Naive B cell (primary cell): ENCODE data around the gene SULT1E1. TPM values are rescaled to one million over a fixed set of nuclear protein-coding genes. Genes with fewer than 3 reads are reported as not detected.

Experiments
- ATAC-seq, 2 donors: fragments of 150-1000 bp; cut with Tn5 transposase; 2 replicates each; pipeline ENCODE4 v1.10.0; 2021; ENCODE audit warnings: low read depth in 2 of 2, mild to moderate bottlenecking in 2 of 2, moderate library complexity in 2 of 2
- DNase-seq: peaks from one replicate; pipeline ENCODE4 v3.0.0; 2022
- H3K27ac Mint-ChIP-seq, 6 donors: one replicate each; pipeline ENCODE4 v1.8.0; 2020 to 2022; ENCODE audit warnings: mild to moderate bottlenecking in 6 of 6, mixed read lengths in 6 of 6, moderate library complexity in 5 of 6, inconsistent platforms in 2 of 6
- H3K27me3 Mint-ChIP-seq, 3 donors: one replicate each; pipeline ENCODE4 v1.8.0; 2021 to 2022; ENCODE audit warnings: mixed read lengths in 3 of 3, mild to moderate bottlenecking in 1 of 3
- H3K36me3 Mint-ChIP-seq, 2 donors: one replicate each; pipeline ENCODE4 v1.8.0; 2020 to 2022; ENCODE audit warnings: mixed read lengths in 2 of 2, inconsistent platforms in 1 of 2, mild to moderate bottlenecking in 1 of 2
- H3K4me1 Mint-ChIP-seq, 3 donors: one replicate each; pipeline ENCODE4 v1.8.0; 2020 to 2022; ENCODE audit warnings: mixed read lengths in 3 of 3, inconsistent platforms in 1 of 3, mild to moderate bottlenecking in 1 of 3, moderate library complexity in 1 of 3
- H3K4me3 Mint-ChIP-seq, 8 donors: one replicate each; pipeline ENCODE4 v1.8.0; 2020 to 2022; ENCODE audit warnings: mild to moderate bottlenecking in 8 of 8, mixed read lengths in 8 of 8, moderate library complexity in 8 of 8, inconsistent platforms in 2 of 8
- H3K9me3 Mint-ChIP-seq, 7 donors: one replicate each; pipeline ENCODE4 v1.8.0; 2020 to 2022; ENCODE audit warnings: mixed read lengths in 7 of 7, mild to moderate bottlenecking in 5 of 7, inconsistent platforms in 2 of 7, moderate library complexity in 1 of 7
- polyA plus RNA-seq, 6 donors: library from polyadenylated mRNA; unstranded; fragments of 300-500 nt; fragmentation: Illumina TruSeq; gene quantifications; one replicate each; pipeline ENCODE4 v1.2.3, GENCODE V29; 2021; ENCODE audit warnings: low read depth in 6 of 6

The SULT1E1 gene
- polyA plus RNA-seq, 6 donors from 2014 or later: not detected

DNA sequence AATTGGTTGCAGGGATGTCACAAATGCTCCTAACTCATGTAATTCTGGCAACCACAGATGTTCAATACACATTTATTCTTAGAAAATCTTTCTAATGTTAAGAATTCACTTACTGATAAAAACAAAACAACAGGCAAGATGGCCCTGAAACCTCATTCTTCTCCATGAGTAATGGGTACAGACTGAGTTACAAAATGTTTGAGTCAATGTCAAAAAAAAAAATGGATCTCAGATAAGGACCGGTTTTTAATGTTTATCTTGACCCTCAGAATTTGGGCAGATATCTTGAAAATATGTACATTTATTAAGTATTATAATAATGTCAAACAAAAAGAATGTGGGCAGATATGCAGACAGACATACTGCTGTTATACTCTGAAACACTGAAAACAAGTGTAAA, 1.8 kb upstream of the SULT1E1 start:
- Mint-ChIP-seq H3K36me3 (no peaks in the 10 kb centered on the region), H3K4me3 (no peak overlapping the region), H3K27me3 (no peaks in the 10 kb centered on the region), H3K27ac (no peak overlapping the region), H3K9me3 (no peaks in the 10 kb centered on the region), H3K4me1 (no peaks in the 10 kb centered on the region)
- no peak for ATAC-seq
- DNase-seq: no peak

DNA sequence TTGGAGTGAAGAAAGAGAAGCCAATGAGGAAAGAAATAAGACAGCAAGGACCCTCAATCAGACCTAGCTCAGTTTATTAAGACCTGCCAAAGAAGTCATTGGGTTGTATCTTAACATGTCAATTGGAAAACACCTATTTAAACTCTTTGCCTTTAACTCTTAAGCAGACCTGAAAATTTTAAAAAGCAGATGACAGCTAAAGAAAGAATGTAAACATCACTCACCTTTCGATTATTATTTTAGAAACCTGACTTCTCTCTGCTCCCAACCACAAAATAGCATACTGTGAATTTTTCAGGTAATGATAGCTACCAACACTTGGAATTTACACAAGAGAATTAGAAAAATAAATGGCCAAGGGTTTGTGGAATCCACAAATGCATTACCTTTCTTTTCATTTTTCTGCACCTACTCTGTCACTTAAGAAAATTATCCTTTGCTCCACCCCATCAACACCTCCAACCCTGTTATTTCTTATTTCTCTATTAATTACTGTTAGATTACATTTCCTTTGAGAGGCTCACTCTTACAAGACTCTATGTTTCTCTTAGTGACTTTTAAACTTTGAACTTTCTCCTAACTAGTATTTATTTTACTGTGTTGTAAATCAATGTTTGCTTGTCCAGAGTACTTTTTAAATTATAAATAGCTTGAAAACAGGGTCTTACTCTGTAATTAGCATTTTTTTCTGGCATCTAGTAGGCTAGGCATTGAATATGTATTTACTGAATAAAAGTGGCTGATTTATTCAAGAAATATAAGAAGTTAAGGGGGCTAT, 765 bp upstream of the SULT1E1 start:
- H3K9me3 Mint-ChIP-seq: no peaks in the 10 kb centered on the region
- H3K27me3 Mint-ChIP-seq: no peaks in the 10 kb centered on the region
- no peaks in the 10 kb centered on the region for H3K36me3 Mint-ChIP-seq
- H3K4me1 Mint-ChIP-seq: no peaks in the 10 kb centered on the region
- DNase-seq: no peak
- no peak overlapping the region for H3K27ac Mint-ChIP-seq
- ATAC-seq: no peak
- H3K4me3 Mint-ChIP-seq: no peak overlapping the region

DNA sequence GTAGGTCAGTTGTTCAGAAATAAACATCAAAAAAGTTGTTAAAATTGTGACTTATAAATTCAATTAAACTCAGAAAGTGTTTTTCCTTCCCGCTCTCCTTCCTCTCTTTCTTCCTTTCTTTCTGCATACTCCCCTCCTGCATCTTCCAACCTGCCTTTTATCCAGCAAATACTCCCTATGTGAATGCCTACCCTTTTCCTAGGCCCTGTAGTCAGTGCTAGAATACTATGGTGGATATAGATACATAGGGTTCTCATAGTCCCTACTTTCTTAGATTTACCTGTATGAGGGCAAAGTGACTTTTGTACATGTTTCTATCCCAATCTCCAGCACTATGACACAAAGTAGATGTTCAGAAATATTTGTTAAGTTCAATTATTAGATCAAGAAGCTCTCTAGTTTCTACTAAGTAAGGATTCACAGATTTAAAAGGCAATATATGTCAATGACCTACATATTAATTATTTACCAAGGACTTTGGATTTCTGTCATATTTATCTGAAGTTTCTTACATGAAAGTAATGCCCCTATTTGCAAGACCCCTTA, 732 bp downstream of the SULT1E1 start:
- DNase-seq (no peak), ATAC-seq (no peak)
- Mint-ChIP-seq H3K4me3 (no peak overlapping the region), H3K36me3 (no peaks in the 10 kb centered on the region), H3K9me3 (no peaks in the 10 kb centered on the region), H3K4me1 (no peaks in the 10 kb centered on the region), H3K27me3 (no peaks in the 10 kb centered on the region), H3K27ac (no peak overlapping the region)

GRCh38 chr4:69858690-69859089, 1.3 kb downstream of the SULT1E1 start:
- no peak overlapping the region for H3K4me3 Mint-ChIP-seq
- no peaks in the 10 kb centered on the region for H3K9me3 Mint-ChIP-seq

DNA sequence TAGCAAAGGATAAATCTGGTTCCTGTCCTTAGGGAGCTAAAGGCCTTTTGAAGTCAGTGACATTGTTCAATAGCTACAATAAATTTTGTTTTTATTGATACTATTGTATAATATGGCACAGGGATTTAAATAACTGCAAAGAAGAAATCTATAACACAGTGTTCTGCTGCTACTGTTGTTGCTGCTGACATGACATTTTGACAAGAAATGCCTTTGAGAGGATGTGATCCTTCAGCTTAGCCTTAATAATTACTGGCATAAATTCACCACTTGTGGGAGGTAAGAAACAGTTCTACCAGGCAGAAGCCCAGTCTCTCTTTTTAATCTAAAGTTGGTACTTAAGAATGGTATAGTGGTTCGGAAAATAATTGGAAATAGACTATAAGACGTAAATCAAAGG, 4.1 kb downstream of the SULT1E1 start:
- DNase-seq: no peak
- Mint-ChIP-seq H3K36me3 (no peaks in the 10 kb centered on the region), H3K9me3 (peaks cover 0 to 2% (median 0%) of the 10 kb centered on the region in 7 donors), H3K27me3 (no peaks in the 10 kb centered on the region), H3K27ac (peak overlapping the region in 1 of 6 donors; percentile 58), H3K4me1 (no peaks in the 10 kb centered on the region), H3K4me3 (no peak overlapping the region)
- no peak for ATAC-seq

More at GRCh38 chr4:69858690-69859089, 1.3 kb downstream of the SULT1E1 start:
- H3K36me3 Mint-ChIP-seq: no peaks in the 10 kb centered on the region
- DNase-seq: no peak
- ATAC-seq: no peak
- H3K4me1 Mint-ChIP-seq: no peaks in the 10 kb centered on the region
- no peaks in the 10 kb centered on the region for H3K27me3 Mint-ChIP-seq
- no peak overlapping the region for H3K27ac Mint-ChIP-seq

DNA sequence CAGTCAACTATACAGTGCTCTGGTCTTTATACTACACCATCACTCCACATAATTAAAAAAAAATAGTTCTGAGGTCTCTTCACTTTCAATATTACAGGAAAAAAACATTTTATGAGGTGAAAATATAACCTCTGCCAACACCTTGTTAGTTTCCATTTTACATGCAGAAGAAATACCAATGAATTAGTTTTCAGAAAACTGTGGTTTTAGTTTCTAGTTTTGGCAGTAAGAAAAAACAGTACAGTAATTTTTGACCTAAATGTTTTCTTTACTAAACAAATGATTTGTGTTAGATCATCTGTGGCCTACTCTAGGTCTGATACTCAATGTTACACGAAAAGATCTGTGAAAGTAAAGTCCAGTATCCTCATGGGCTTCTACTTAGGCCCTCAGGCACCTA, 10.0 kb downstream of the SULT1E1 start:
- no peak overlapping the region for H3K27ac Mint-ChIP-seq
- ATAC-seq (no peak), DNase-seq (no peak)
- H3K4me3 Mint-ChIP-seq: no peak overlapping the region
- no peaks in the 10 kb centered on the region for H3K27me3 Mint-ChIP-seq
- H3K9me3 Mint-ChIP-seq: peaks cover 0 to 5% (median 0%) of the 10 kb centered on the region in 7 donors
- no peaks in the 10 kb centered on the region for H3K36me3 Mint-ChIP-seq
- H3K4me1 Mint-ChIP-seq: no peaks in the 10 kb centered on the region

DNA sequence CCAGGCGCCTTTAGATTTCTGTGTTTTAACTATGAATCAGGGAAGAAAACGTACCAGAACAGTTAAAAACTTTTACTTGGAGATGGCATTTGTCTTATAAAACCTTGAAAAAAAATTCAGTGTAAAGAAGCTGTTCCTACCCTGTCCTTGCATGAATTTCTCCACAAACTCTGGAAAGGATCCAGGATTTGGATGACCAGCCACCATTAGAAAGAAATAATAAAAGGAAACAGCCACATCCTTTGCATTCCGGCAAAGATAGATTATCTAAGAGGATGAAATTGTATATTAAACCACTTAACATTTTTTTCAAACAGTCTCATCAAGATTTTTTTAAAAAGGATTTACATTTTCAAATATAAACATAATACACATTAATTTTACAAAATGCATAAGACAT, 10.6 kb downstream of the SULT1E1 start:
- Mint-ChIP-seq H3K9me3 (peaks cover 0 to 5% (median 0%) of the 10 kb centered on the region in 7 donors), H3K36me3 (no peaks in the 10 kb centered on the region)
- DNase-seq: no peak

GRCh38 chr4:69848028-69848427, 11.9 kb downstream of the SULT1E1 start:
- Mint-ChIP-seq H3K4me1 (no peaks in the 10 kb centered on the region), H3K36me3 (no peaks in the 10 kb centered on the region), H3K27me3 (no peaks in the 10 kb centered on the region), H3K27ac (no peak overlapping the region), H3K4me3 (no peak overlapping the region), H3K9me3 (peaks cover 0 to 5% (median 0%) of the 10 kb centered on the region in 7 donors)
- DNase-seq (no peak), ATAC-seq (no peak)

More for the DNA sequence above, 10.6 kb downstream of the SULT1E1 start:
- no peaks in the 10 kb centered on the region for H3K27me3 Mint-ChIP-seq
- no peak for ATAC-seq
- no peak overlapping the region for H3K27ac Mint-ChIP-seq
- no peak overlapping the region for H3K4me3 Mint-ChIP-seq
- no peaks in the 10 kb centered on the region for H3K4me1 Mint-ChIP-seq

GRCh38 chr4:69843932-69844331, 16.0 kb downstream of the SULT1E1 start:
- Mint-ChIP-seq H3K36me3 (no peaks in the 10 kb centered on the region), H3K27me3 (no peaks in the 10 kb centered on the region), H3K27ac (no peak overlapping the region), H3K4me1 (no peaks in the 10 kb centered on the region), H3K4me3 (no peak overlapping the region), H3K9me3 (no peaks in the 10 kb centered on the region)
- DNase-seq (no peak), ATAC-seq (no peak)

DNA sequence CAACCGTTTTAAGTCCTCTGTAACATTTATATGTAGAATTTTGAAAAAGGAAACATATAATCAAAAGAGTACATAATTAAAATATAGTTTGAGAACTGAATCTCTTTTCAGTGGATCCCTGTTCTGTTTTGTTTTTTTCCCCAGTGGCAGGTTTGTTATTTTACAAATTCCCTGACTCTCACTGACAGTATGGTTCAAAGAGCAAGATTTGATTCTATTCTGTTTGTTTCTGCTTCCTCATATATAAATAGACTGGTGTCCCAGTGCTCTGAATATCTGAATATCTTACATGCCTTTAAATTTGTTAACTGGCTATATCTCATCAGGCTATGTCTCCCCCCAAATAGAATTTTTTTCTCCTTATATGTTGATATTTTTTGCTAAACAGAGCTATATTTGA, 16.6 kb downstream of the SULT1E1 start:
- no peak overlapping the region for H3K27ac Mint-ChIP-seq

GRCh38 chr4:69838977-69839376, 21.0 kb downstream of the SULT1E1 start:
- Mint-ChIP-seq H3K9me3 (no peaks in the 10 kb centered on the region), H3K36me3 (no peaks in the 10 kb centered on the region), H3K27ac (no peak overlapping the region), H3K4me3 (no peak overlapping the region), H3K4me1 (no peaks in the 10 kb centered on the region), H3K27me3 (no peaks in the 10 kb centered on the region)
- no peak for ATAC-seq
- DNase-seq: no peak

More for the DNA sequence above, 16.6 kb downstream of the SULT1E1 start:
- Mint-ChIP-seq H3K9me3 (no peaks in the 10 kb centered on the region), H3K4me1 (no peaks in the 10 kb centered on the region), H3K27me3 (no peaks in the 10 kb centered on the region), H3K36me3 (no peaks in the 10 kb centered on the region), H3K4me3 (no peak overlapping the region)
- DNase-seq (no peak), ATAC-seq (no peak)

GRCh38 chr4:69836287-69836686, 23.7 kb downstream of the SULT1E1 start:
- Mint-ChIP-seq H3K4me3 (no peak overlapping the region), H3K36me3 (no peaks in the 10 kb centered on the region), H3K27ac (no peak overlapping the region), H3K27me3 (no peaks in the 10 kb centered on the region), H3K4me1 (peaks cover 6 to 13% (median 8%) of the 10 kb centered on the region in 3 donors), H3K9me3 (no peaks in the 10 kb centered on the region)
- DNase-seq (no peak), ATAC-seq (no peak)

- DNase-seq: no peak
- Mint-ChIP-seq H3K4me3 (no peak overlapping the region), H3K36me3 (no peaks in the 10 kb centered on the region), H3K27me3 (no peaks in the 10 kb centered on the region), H3K27ac (no peak overlapping the region), H3K9me3 (no peaks in the 10 kb centered on the region), H3K4me1 (peaks cover 6 to 19% (median 12%) of the 10 kb centered on the region in 3 donors)
- no peak for ATAC-seq
These were observed 24.2 kb downstream of the SULT1E1 start for GRCh38 chr4:69835766-69836165.

GRCh38 chr4:69833251-69833650, 26.7 kb downstream of the SULT1E1 start:
- Mint-ChIP-seq H3K4me3 (no peak overlapping the region), H3K9me3 (no peaks in the 10 kb centered on the region)

More at GRCh38 chr4:69833251-69833650, 26.7 kb downstream of the SULT1E1 start:
- H3K4me1 Mint-ChIP-seq: peaks cover 6 to 21% (median 15%) of the 10 kb centered on the region in 3 donors
- no peak overlapping the region for H3K27ac Mint-ChIP-seq
- no peaks in the 10 kb centered on the region for H3K36me3 Mint-ChIP-seq
- no peaks in the 10 kb centered on the region for H3K27me3 Mint-ChIP-seq
- DNase-seq: no peak
- ATAC-seq: no peak
